GM18951 (cell line): ENCODE measurements around the gene CACNG7.

Experiments
- POLR2A ChIP-seq: IDR thresholded peaks from 4 replicates; pipeline ENCODE4 v1.6.1; 2011; ENCODE audit warnings: mild to moderate bottlenecking; ENCODE audit not compliant: insufficient read length, insufficient read depth; ENCODE audit errors: extremely low read depth
- in situ Hi-C: fragments of 300-500 bp; cut with MboI; formaldehyde crosslinking; loops from one replicate; pipeline ENCODE4 v1.12.0; 2022; ENCODE audit warnings: low sequenced_read_pairs, mixed read lengths, inconsistent platforms; ENCODE audit not compliant: unreplicated experiment

Gene CACNG7

DNA sequence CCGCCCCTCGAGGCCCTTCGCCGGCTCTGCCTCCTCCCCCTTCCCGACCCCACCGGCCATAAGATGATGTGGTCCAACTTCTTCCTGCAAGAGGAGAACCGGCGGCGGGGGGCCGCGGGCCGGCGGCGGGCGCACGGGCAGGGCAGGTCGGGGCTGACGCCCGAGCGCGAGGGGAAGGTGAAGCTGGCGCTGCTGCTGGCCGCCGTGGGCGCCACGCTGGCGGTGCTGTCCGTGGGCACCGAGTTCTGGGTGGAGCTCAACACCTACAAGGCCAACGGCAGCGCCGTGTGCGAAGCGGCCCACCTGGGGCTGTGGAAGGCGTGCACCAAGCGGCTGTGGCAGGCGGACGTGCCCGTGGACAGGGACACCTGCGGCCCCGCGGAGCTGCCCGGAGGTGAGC is 83.7 kb downstream of the CACNG7 start:
- no peak for TF ChIP-seq POLR2A
- in situ Hi-C loops: no loop called here

DNA sequence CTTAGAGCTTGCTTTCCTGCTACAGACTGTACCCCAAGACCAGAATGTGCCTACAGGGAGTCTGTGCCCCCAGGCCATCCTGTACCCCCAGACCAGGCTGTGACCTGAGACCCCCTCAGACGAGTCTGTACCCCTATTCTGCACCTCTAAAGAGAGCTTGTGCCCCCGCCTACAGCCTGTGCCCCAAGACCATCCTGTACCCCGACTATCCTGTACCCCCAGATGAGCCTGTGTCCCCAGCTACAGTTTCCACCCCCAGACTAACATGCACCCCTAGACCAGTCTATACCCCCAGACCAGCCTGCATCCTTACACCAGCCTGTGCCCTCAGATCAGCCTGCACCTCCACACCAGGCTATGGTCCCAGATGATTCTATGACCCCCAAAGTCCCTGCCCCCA is 84.4 kb downstream of the CACNG7 start:
- in situ Hi-C loops: no loop called here
- TF ChIP-seq POLR2A: no peak
